Measurements from ENCODE around the gene MYO18A.

Gene MYO18A

DNA sequence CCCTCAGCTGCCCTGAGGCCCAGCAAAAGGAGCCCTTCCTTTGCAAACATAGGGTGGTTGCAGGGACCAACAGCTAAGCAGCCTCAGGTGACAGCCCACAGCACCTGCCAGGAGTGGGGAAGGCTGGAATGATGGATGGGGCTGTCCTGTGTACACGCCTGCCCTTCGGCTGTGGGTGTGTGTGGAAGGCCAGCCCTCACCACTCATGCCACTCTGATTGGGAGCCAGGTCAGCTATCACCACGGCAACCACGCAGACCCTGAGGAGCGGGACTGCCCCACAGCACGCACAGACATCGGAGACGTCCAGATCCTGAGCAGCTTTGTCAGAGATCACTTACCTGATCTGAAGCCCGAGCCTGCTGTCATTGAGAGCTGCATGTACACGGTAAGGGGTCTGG lies 125.4 kb downstream of the MYO18A start:
- H3K4me2 ChIP-seq (ENCODE audit: insufficient read depth, low read length): no peak overlapping the region
- TF ChIP-seq, protein P1, sequence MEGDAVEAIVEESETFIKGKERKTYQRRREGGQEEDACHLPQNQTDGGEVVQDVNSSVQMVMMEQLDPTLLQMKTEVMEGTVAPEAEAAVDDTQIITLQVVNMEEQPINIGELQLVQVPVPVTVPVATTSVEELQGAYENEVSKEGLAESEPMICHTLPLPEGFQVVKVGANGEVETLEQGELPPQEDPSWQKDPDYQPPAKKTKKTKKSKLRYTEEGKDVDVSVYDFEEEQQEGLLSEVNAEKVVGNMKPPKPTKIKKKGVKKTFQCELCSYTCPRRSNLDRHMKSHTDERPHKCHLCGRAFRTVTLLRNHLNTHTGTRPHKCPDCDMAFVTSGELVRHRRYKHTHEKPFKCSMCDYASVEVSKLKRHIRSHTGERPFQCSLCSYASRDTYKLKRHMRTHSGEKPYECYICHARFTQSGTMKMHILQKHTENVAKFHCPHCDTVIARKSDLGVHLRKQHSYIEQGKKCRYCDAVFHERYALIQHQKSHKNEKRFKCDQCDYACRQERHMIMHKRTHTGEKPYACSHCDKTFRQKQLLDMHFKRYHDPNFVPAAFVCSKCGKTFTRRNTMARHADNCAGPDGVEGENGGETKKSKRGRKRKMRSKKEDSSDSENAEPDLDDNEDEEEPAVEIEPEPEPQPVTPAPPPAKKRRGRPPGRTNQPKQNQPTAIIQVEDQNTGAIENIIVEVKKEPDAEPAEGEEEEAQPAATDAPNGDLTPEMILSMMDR (IDR thresholded peaks at IDR 0.05; ENCODE audit: borderline replicate concordance, extremely low read depth, low read length, poor library complexity, severe bottlenecking): no peak
- no peak for TF ChIP-seq EZH2 (IDR thresholded peaks at IDR 0.05; ENCODE audit: borderline replicate concordance, low read depth, low read length, severe bottlenecking)
- ATAC-seq (ENCODE audit: insufficient read depth, low read depth) (no peak), DNase-seq (no peak)
- no peak overlapping the region for H3K9ac ChIP-seq (ENCODE audit: low read depth, low read length)
- H3K79me2 ChIP-seq (ENCODE audit: insufficient read depth, low read length): no peaks in the 10 kb centered on the region
- no peaks in the 10 kb centered on the region for H3K36me3 ChIP-seq (ENCODE audit: insufficient read depth, low read length)
- no peak overlapping the region for H2AFZ ChIP-seq (ENCODE audit: low read depth, low read length)
- no peak overlapping the region for H3K27ac ChIP-seq (ENCODE audit: low read length)
- H3K27me3 ChIP-seq (ENCODE audit: insufficient read depth, low read length, poor library complexity): no peaks in the 10 kb centered on the region
- H3K4me3 ChIP-seq (ENCODE audit: low read depth in 1 of 2, low read length in 2 of 2): no peak overlapping the region
- H4K20me1 ChIP-seq (ENCODE audit: insufficient read depth, low read length): no peaks in the 10 kb centered on the region; the same call in 1 of the 2 replicates
- no peaks in the 10 kb centered on the region for H3K9me3 ChIP-seq (ENCODE audit: insufficient read depth, low read length, severe bottlenecking)
- H3K4me1 ChIP-seq (ENCODE audit: insufficient read depth, low read length): no peaks in the 10 kb centered on the region

DNA sequence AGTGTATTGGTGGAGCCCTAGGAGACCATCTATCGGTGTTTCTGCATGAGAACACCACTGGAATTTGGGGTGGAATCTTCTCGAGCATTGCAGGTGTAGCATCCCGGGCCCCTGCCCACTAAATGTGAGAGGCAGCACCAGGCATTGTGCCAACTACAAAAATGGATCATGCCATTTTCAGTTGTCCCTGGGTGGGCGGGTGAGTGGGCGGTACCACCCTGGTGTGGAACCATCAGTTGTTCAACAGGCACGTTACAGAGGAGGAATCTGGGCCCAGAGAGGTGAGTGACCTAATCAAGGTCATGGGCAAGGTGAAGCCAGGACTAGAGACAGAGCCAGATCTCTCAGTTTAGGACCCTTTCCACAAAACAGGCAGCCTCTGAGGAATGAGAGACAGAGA lies 128.5 kb downstream of the MYO18A start:
- Histone ChIP-seq H4K20me1 (ENCODE audit: insufficient read depth, low read length) (no peaks in the 10 kb centered on the region; the same call in 1 of the 2 replicates), H3K4me1 (ENCODE audit: insufficient read depth, low read length) (peaks cover 24% of the 10 kb centered on the region), H3K27ac (ENCODE audit: low read length) (no peak overlapping the region), H3K27me3 (ENCODE audit: insufficient read depth, low read length, poor library complexity) (no peaks in the 10 kb centered on the region), H3K9me3 (ENCODE audit: insufficient read depth, low read length, severe bottlenecking) (no peaks in the 10 kb centered on the region), H2AFZ (ENCODE audit: low read depth, low read length) (no peak overlapping the region), H3K36me3 (ENCODE audit: insufficient read depth, low read length) (no peaks in the 10 kb centered on the region), H3K4me2 (ENCODE audit: insufficient read depth, low read length) (no peak overlapping the region), H3K79me2 (ENCODE audit: insufficient read depth, low read length) (no peaks in the 10 kb centered on the region), H3K9ac (ENCODE audit: low read depth, low read length) (no peak overlapping the region), H3K4me3 (ENCODE audit: low read depth in 1 of 2, low read length in 2 of 2) (no peak overlapping the region)
- TF ChIP-seq, protein P1 (IDR thresholded peaks at IDR 0.05; ENCODE audit: borderline replicate concordance, extremely low read depth, low read length, poor library complexity, severe bottlenecking): no peak
- no peak for TF ChIP-seq EZH2 (IDR thresholded peaks at IDR 0.05; ENCODE audit: borderline replicate concordance, low read depth, low read length, severe bottlenecking)
- DNase-seq (no peak), ATAC-seq (ENCODE audit: insufficient read depth, low read depth) (no peak)

DNA sequence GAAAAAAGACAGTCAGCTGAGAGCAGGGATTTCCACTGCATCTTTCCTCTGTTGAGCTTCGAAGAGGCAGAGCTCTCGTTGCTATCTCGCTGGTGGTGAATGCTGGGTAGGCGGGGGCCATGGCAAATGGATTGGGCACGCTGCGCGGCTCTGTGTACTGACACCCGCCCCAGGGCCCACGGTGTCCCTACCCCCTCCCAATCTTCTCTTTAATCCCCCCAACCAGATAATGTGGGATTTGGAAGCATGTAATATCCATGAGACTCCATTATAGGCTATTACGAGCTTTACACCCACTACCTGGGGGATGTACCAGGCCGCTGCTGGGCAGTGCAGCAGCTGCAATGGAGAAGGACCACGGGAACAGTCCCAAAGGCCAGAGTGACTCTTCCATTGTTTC lies 129.0 kb downstream of the MYO18A start:
- H3K9me3 ChIP-seq (ENCODE audit: insufficient read depth, low read length, severe bottlenecking): no peaks in the 10 kb centered on the region
- H3K27ac ChIP-seq (ENCODE audit: low read length): no peak overlapping the region
- H3K79me2 ChIP-seq (ENCODE audit: insufficient read depth, low read length): no peaks in the 10 kb centered on the region
- no peak overlapping the region for H3K9ac ChIP-seq (ENCODE audit: low read depth, low read length)
- H3K4me2 ChIP-seq (ENCODE audit: insufficient read depth, low read length): no peak overlapping the region
- no peak overlapping the region for H2AFZ ChIP-seq (ENCODE audit: low read depth, low read length)
- H4K20me1 ChIP-seq (ENCODE audit: insufficient read depth, low read length): no peaks in the 10 kb centered on the region; the same call in 1 of the 2 replicates
- ATAC-seq (ENCODE audit: insufficient read depth, low read depth) (no peak), DNase-seq (no peak)
- H3K4me3 ChIP-seq (ENCODE audit: low read depth in 1 of 2, low read length in 2 of 2): no peak overlapping the region
- no peaks in the 10 kb centered on the region for H3K27me3 ChIP-seq (ENCODE audit: insufficient read depth, low read length, poor library complexity)
- peaks cover 24% of the 10 kb centered on the region for H3K4me1 ChIP-seq (ENCODE audit: insufficient read depth, low read length)
- TF ChIP-seq, protein P1 (IDR thresholded peaks at IDR 0.05; ENCODE audit: borderline replicate concordance, extremely low read depth, low read length, poor library complexity, severe bottlenecking): no peak
- no peak for TF ChIP-seq EZH2 (IDR thresholded peaks at IDR 0.05; ENCODE audit: borderline replicate concordance, low read depth, low read length, severe bottlenecking)
- H3K36me3 ChIP-seq (ENCODE audit: insufficient read depth, low read length): no peaks in the 10 kb centered on the region

DNA sequence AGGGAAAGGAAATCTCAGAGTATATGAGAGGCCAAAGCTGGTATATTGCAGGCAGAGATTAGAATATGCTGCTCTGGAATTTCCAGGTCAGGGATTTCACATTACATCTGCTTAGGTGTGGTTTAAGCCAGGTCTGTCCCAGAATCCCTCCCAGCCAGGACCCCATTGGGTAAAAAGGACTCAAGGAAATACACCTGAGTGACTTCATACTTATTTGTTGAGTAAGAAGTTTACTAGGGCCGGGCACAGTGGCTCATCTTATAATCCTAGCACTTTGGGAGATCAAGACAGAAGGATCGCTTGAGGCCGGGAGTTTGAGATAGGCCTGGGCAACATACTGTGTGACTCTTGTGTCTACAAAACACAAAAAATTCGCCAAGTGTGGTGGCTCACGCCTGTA lies 130.0 kb downstream of the MYO18A start:
- H2AFZ ChIP-seq (ENCODE audit: low read depth, low read length): no peak overlapping the region
- TF ChIP-seq, protein P1 (IDR thresholded peaks at IDR 0.05; ENCODE audit: borderline replicate concordance, extremely low read depth, low read length, poor library complexity, severe bottlenecking): no peak
- TF ChIP-seq EZH2 (IDR thresholded peaks at IDR 0.05; ENCODE audit: borderline replicate concordance, low read depth, low read length, severe bottlenecking): no peak
- H3K79me2 ChIP-seq (ENCODE audit: insufficient read depth, low read length): no peaks in the 10 kb centered on the region
- H3K36me3 ChIP-seq (ENCODE audit: insufficient read depth, low read length): no peaks in the 10 kb centered on the region
- no peaks in the 10 kb centered on the region for H3K27me3 ChIP-seq (ENCODE audit: insufficient read depth, low read length, poor library complexity)
- H3K4me2 ChIP-seq (ENCODE audit: insufficient read depth, low read length): no peak overlapping the region
- ATAC-seq (ENCODE audit: insufficient read depth, low read depth): no peak
- H3K27ac ChIP-seq (ENCODE audit: low read length): no peak overlapping the region
- H3K4me3 ChIP-seq (ENCODE audit: low read depth in 1 of 2, low read length in 2 of 2): no peak overlapping the region
- H3K4me1 ChIP-seq (ENCODE audit: insufficient read depth, low read length): peaks cover 24% of the 10 kb centered on the region
- no peak for DNase-seq
- no peaks in the 10 kb centered on the region for H4K20me1 ChIP-seq (ENCODE audit: insufficient read depth, low read length)
- H3K9me3 ChIP-seq (ENCODE audit: insufficient read depth, low read length, severe bottlenecking): no peaks in the 10 kb centered on the region
- no peak overlapping the region for H3K9ac ChIP-seq (ENCODE audit: low read depth, low read length)

All from DND-41 (cell line).